ENCODE data around the gene TAB2.

The TAB2 gene

DNA sequence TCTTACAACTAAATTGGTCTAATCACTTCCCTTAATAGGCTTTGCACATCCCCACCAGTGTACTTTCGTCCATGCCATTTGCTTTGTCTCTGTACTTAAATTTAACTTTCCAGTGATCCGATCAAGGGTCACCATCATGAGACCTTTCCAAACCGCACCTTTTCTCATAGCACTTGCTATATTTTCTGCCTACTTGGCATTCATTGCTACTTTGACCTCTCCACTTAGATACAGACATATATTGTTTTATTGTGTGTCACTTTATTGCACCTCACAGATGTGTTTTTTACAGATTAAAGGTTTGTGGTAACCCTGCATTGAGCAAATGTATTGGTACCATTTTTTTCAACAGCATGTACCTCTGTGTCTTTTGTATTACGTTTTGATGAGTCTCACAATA, 97.3 kb downstream of the TAB2 start:
- H4K20me1 ChIP-seq, result no peaks in the 10 kb centered on the region
- no peak overlapping the region for H3K4me2 ChIP-seq
- H3K4me1 ChIP-seq, result peaks cover 11% of the 10 kb centered on the region
- no peaks in the 10 kb centered on the region for H3K27me3 ChIP-seq
- H3K9me3 ChIP-seq, result peaks cover 11% of the 10 kb centered on the region; the same call in 1 of the 2 replicates
- H3K9ac ChIP-seq, result no peak overlapping the region
- H3K4me3 ChIP-seq, result no peak overlapping the region
- peaks cover 18% of the 10 kb centered on the region for H3K36me3 ChIP-seq
- no peak for TF ChIP-seq Cebpa-rat (IDR thresholded peaks at IDR 0.05)
- no peak overlapping the region for H3K27ac ChIP-seq

GRCh38 chr6:149419696-149420404, 102.3 kb downstream of the TAB2 start:
- Histone ChIP-seq H3K27me3 (no peaks in the 10 kb centered on the region), H3K9ac (no peak overlapping the region), H3K4me3 (no peak overlapping the region), H4K20me1 (no peaks in the 10 kb centered on the region), H3K4me1 (peaks cover 14% of the 10 kb centered on the region), H3K4me2 (no peak overlapping the region), H3K9me3 (peaks cover 11% of the 10 kb centered on the region; the same call in 1 of the 2 replicates), H3K27ac (no peak overlapping the region), H3K36me3 (no peaks in the 10 kb centered on the region)
- TF ChIP-seq Cebpa-rat (IDR thresholded peaks at IDR 0.05), result no peak

GRCh38 chr6:149421132-149421531, 103.6 kb downstream of the TAB2 start:
- Histone ChIP-seq H3K9me3 (0 out of 2 replicates have a peak, but pooled peaks cover 3% of the 10 kb centered on the region), H3K36me3 (no peaks in the 10 kb centered on the region), H4K20me1 (no peaks in the 10 kb centered on the region), H3K4me3 (no peak overlapping the region), H3K27ac (no peak overlapping the region), H3K9ac (no peak overlapping the region), H3K27me3 (no peaks in the 10 kb centered on the region), H3K4me2 (no peak overlapping the region), H3K4me1 (peaks cover 14% of the 10 kb centered on the region)
- TF ChIP-seq Cebpa-rat (IDR thresholded peaks at IDR 0.05), result no peak

DNA sequence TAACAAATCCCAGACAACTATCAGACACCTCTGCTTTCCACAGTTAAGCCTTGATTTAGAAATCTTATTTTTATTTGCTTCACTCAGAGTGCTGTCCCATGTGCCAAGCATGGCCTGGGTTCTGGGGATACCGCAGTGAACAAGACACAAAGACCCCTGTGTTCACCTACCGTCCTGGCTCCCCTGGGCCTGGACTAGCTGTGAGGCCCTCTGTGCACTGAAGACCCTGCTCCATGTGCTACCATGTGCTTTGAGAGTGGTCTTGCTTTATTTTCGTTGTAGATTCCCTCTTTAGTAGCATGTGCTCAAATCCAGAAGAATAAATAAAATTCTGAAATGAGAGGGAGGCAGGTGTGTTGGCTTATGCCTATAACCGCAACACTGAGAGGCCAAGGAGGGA, 105.1 kb downstream of the TAB2 start:
- Histone ChIP-seq H3K9ac (no peak overlapping the region), H3K27ac (no peak overlapping the region), H4K20me1 (no peaks in the 10 kb centered on the region), H3K9me3 (no peaks in the 10 kb centered on the region), H3K4me1 (peaks cover 14% of the 10 kb centered on the region), H3K36me3 (no peaks in the 10 kb centered on the region), H3K27me3 (no peaks in the 10 kb centered on the region), H3K4me3 (no peak overlapping the region), H3K4me2 (no peak overlapping the region; the same call in 1 of the 2 replicates)
- TF ChIP-seq Cebpa-rat (IDR thresholded peaks at IDR 0.05), result no peak

DNA sequence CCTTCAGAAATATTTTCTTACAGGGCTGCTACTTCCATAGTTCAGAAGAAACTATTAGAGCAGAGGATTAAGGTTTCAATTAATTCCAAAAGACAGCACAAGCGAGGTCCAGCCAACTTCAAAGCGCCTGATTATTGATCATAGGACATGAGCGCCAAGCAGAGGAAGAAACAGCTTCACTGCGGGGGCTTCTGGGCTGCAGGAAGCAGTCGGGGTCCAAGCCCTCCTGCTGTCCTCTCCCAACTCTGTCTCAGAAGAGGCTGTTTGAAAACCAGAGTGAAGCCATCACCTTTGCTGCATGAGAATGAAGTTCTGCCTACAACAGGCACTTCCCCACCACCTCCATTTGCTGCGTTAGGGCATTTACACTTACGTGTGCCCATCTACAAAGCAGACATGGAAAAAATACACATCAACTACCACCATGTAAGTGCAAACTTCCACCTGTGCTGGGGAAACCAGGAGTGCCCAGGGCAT, 106.5 kb downstream of the TAB2 start:
- 0 out of 2 replicates have a peak overlapping the region, but pooled peaks have one; percentile 11 for H3K9ac ChIP-seq
- H3K36me3 ChIP-seq, result no peaks in the 10 kb centered on the region
- H3K27me3 ChIP-seq, result no peaks in the 10 kb centered on the region
- H3K27ac ChIP-seq, result no peak overlapping the region
- TF ChIP-seq Cebpa-rat (IDR thresholded peaks at IDR 0.05), result no peak
- H3K4me3 ChIP-seq, result no peak overlapping the region
- H4K20me1 ChIP-seq, result no peaks in the 10 kb centered on the region
- peak overlapping the region; percentile 52 for H3K4me2 ChIP-seq
- no peaks in the 10 kb centered on the region for H3K9me3 ChIP-seq
- H3K4me1 ChIP-seq, result peaks cover 14% of the 10 kb centered on the region

DNA sequence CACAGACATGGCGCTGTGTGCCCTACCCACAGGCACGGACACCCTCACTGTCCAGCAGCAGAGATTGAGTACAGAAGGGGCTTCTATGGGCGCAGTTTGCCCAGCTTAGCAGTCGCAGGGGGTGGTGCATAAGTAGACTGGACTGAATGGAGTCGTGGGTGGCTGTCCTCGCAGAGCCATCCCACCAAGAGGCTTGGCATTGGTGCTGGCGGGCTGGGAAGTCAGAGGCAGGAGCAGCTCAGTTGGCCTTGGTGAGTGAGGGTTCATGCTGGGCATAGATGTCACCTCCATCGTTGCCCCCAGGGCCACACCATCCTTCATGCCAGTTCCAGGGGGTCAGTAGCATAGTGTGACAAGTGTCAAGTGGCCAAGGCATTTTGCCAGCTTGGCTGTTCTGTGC, 107.7 kb downstream of the TAB2 start:
- H4K20me1 ChIP-seq, result no peaks in the 10 kb centered on the region
- no peak overlapping the region for H3K4me3 ChIP-seq
- no peak overlapping the region for H3K27ac ChIP-seq
- H3K27me3 ChIP-seq, result no peaks in the 10 kb centered on the region
- H3K9me3 ChIP-seq, result no peaks in the 10 kb centered on the region
- H3K36me3 ChIP-seq, result no peaks in the 10 kb centered on the region
- peaks cover 14% of the 10 kb centered on the region for H3K4me1 ChIP-seq
- no peak for TF ChIP-seq Cebpa-rat (IDR thresholded peaks at IDR 0.05)
- no peak overlapping the region for H3K4me2 ChIP-seq
- no peak overlapping the region for H3K9ac ChIP-seq

- Histone ChIP-seq H3K4me3 (no peak overlapping the region), H3K27me3 (no peaks in the 10 kb centered on the region), H3K4me2 (no peak overlapping the region), H3K4me1 (peaks cover 14% of the 10 kb centered on the region), H3K27ac (no peak overlapping the region), H3K9me3 (no peaks in the 10 kb centered on the region), H4K20me1 (no peaks in the 10 kb centered on the region), H3K9ac (no peak overlapping the region), H3K36me3 (no peaks in the 10 kb centered on the region)
- TF ChIP-seq Cebpa-rat (IDR thresholded peaks at IDR 0.05), result no peak
Observed at GRCh38 chr6:149425754-149426153, 108.2 kb downstream of the TAB2 start.

GRCh38 chr6:149428606-149429005, 111.1 kb downstream of the TAB2 start:
- Histone ChIP-seq H3K9ac (no peak overlapping the region), H3K4me1 (peaks cover 17% of the 10 kb centered on the region), H4K20me1 (no peaks in the 10 kb centered on the region), H3K27ac (no peak overlapping the region), H3K9me3 (no peaks in the 10 kb centered on the region), H3K4me2 (no peak overlapping the region), H3K4me3 (no peak overlapping the region), H3K36me3 (no peaks in the 10 kb centered on the region), H3K27me3 (no peaks in the 10 kb centered on the region)
- TF ChIP-seq Cebpa-rat (IDR thresholded peaks at IDR 0.05), result no peak

GRCh38 chr6:149429427-149430360, 112.2 kb downstream of the TAB2 start:
- Histone ChIP-seq H3K9me3 (no peaks in the 10 kb centered on the region), H3K27ac (no peak overlapping the region), H3K9ac (no peak overlapping the region)

More at GRCh38 chr6:149429427-149430360, 112.2 kb downstream of the TAB2 start:
- no peak for TF ChIP-seq Cebpa-rat (IDR thresholded peaks at IDR 0.05)
- Histone ChIP-seq H3K27me3 (no peaks in the 10 kb centered on the region), H4K20me1 (no peaks in the 10 kb centered on the region), H3K4me2 (no peak overlapping the region), H3K4me1 (peaks cover 11% of the 10 kb centered on the region; the same call in 1 of the 2 replicates), H3K36me3 (no peaks in the 10 kb centered on the region), H3K4me3 (no peak overlapping the region)

All from BLaER1 (cell line).